Stimulated activated CD4-positive, alpha-beta T cell treated with anti-CD3 and anti-CD28 coated beads, Interleukin-4, amount 100 ng/mL, for 24 hours (primary cell): Measurements from ENCODE around the gene MAP1LC3B2.

Experiments used
- DNase-seq: peaks from one replicate; pipeline ENCODE4 v3.0.0-alpha.2; 2020

MAP1LC3B2 gene

GRCh38 chr12:116616536-116617248, 57.5 kb downstream of the MAP1LC3B2 start:
- no peak for DNase-seq

GRCh38 chr12:116619246-116619645, 60.1 kb downstream of the MAP1LC3B2 start:
- no peak for DNase-seq

DNA sequence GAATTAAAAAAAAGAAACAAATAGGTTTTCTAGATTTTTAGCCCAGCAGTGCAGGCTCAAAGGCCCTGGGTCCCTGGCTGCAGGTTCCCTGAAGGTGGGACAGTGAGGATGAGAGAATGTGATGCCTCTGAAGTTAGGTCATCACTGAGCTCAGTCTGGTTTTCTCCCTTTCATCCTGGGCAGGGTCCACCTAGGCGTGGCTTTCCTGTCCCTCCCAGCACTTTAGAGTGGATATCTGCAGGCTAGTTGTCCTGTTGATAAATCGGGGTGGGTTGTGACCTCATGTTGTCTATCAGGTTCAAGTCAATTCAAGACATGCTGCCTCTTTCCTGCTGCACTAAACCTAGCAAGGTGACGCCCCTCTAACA, 60.9 kb downstream of the MAP1LC3B2 start:
- no peak for DNase-seq

DNA sequence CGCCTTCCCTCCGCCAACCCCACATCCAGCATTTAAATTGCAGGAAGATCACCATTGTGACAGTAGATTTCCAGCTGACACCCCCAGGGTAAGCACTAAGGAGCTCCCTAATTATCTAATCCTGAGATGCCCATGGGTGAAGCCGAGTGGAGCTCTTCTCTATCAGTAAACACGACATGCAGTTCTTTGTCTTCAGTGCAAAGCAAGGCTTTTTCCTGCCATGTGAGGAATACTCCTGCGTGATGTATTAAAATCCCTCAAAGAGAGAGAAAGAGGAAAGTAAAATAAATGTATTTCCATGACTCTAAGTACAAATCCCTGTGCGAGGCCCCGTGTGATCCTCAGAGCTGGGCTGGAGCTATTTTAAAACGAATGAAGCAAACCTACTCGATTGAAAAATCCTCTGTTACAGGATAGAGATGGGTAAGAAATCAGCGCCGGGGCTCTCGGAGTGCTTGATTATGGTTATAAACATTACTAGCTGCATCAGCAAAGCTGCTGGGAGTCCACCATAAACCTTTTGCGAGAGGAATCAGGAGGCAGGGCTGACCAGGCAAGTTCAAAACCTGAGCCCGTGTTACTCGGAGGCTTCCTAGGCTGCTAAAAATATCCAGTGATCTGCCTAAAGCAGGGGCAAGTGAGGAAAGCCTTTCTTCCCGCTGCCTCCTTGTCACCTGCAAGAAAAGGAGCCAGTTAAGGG, 61.5 kb downstream of the MAP1LC3B2 start:
- no peak for DNase-seq

GRCh38 chr12:116621194-116621593, 62.0 kb downstream of the MAP1LC3B2 start:
- DNase-seq, result no peak

GRCh38 chr12:116624516-116624915, 65.3 kb downstream of the MAP1LC3B2 start:
- no peak for DNase-seq

DNA sequence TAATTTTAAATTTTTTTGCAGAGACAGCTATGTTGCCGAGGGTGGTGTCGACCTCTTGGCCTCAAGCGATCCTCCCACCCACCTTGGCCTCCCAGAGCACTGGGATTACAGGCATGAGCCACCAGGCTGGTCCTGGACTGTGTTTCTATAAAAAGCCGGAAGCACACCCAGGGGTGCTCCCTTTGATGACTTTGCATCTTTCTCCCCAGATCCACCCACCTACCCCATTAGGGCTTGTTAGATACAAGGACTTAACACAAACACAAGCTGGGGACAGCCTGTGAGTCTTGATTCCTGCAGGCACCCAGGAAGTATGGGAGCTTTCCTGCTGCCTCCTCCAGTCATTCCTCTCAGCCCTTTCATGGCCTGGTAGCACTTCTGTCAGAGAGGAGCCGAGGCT, 67.0 kb downstream of the MAP1LC3B2 start:
- no peak for DNase-seq
